Kidney (tissue), 22 donors: Measurements from ENCODE around the gene ZBED2. TPM values are rescaled to one million over a fixed set of nuclear protein-coding genes. Genes with fewer than 3 reads are reported as not detected.
A peak's percentile ranks its signal among the peaks of the same experiment; 100 is the strongest.

ENCODE experiments used
- DNase-seq, 5 donors: peaks; one replicate each; pipeline ENCODE4 v3.0.0-alpha.2; 2013 to 2020
- FAIRE-seq: peaks from 2 replicates; lab custom pipeline; 2012; peaks lifted over from hg19 to GRCh38; lab: Jason Lieb, UNC
- H3K27ac ChIP-seq, 2 donors: one replicate each; pipeline ENCODE4 v1.7.0; 2013; ENCODE audit warnings: low read depth in 2 of 2, low read length in 2 of 2, inconsistent platforms in 1 of 2
- H3K27me3 ChIP-seq: one replicate; pipeline ENCODE4 v1.7.1; 2013; ENCODE audit warnings: low read length, inconsistent platforms; ENCODE audit not compliant: control insufficient read depth, insufficient read depth
- H3K36me3 ChIP-seq, 3 donors: one replicate each; pipeline versions ENCODE4 v1.7.0 to v1.7.1; 2013; ENCODE audit warnings: low read length in 3 of 3, control low read depth in 1 of 3, inconsistent platforms in 1 of 3; ENCODE audit not compliant: insufficient read depth in 3 of 3, control insufficient read depth in 2 of 3
- H3K4me1 ChIP-seq, 3 donors: one replicate each; pipeline versions ENCODE4 v1.7.0 to v1.7.1; 2013; ENCODE audit warnings: low read length in 3 of 3, inconsistent platforms in 1 of 3, low read depth in 1 of 3; ENCODE audit not compliant: control insufficient read depth in 2 of 3, insufficient read depth in 2 of 3
- H3K4me3 ChIP-seq, 3 donors: one replicate each; pipeline versions ENCODE4 v1.7.0 to v1.8.1; 2013; ENCODE audit warnings: low read length in 3 of 3, control low read depth in 1 of 3, inconsistent platforms in 1 of 3
- H3K9ac ChIP-seq, 3 donors: one replicate each; pipeline versions ENCODE4 v1.7.0 to v1.7.1; 2013; ENCODE audit warnings: low read length in 3 of 3, control low read depth in 1 of 3, inconsistent platforms in 1 of 3
- H3K9me3 ChIP-seq, 3 donors: one replicate each; pipeline versions ENCODE4 v1.7.0 to v1.7.1; 2013; ENCODE audit warnings: low read length in 3 of 3, control low read depth in 1 of 3, inconsistent platforms in 1 of 3; ENCODE audit not compliant: control insufficient read depth in 2 of 3, insufficient read depth in 1 of 3
- CTCF ChIP-seq: IDR thresholded peaks from 3 replicates; pipeline ENCODE4 v1.5.1; 2012; ENCODE audit warnings: mild to moderate bottlenecking, moderate library complexity, borderline replicate concordance; ENCODE audit not compliant: insufficient read depth; ENCODE audit errors: extremely low read depth
- intact Hi-C: fragments of 100-400 bp; cut with DNase I; formaldehyde crosslinking; loops from one replicate; pipeline ENCODE4 v1.11.1; 2022
- long read RNA-seq, 10 donors: library from polyadenylated mRNA in 1 of 10; unstranded in 1 of 10; transcript quantifications; one replicate each; pipeline ENCODE4 v2.0.0 and lab custom pipeline, GENCODE V29; 2021 to 2026
- polyA plus RNA-seq: library from polyadenylated mRNA; stranded (reverse); fragments of 350-450 nt; fragmentation: Illumina TruSeq; extraction: RNeasy Lipid Tissue Mini Kit (QIAGEN cat#74804); gene quantifications from one replicate; pipeline ENCODE4 v1.2.3, GENCODE V29; 2014; ENCODE audit warnings: low read depth, low replicate concordance; ENCODE audit not compliant: insufficient read depth
- total RNA-seq: library from RNA; stranded (reverse); fragmentation: NEBNext Ultra II Directional; extraction: Animal tissue kit (Norgen Biotek cat#: 25700); gene quantifications from one replicate; pipeline ENCODE4 v1.2.1, GENCODE V29; 2021
- donor health status: control.
- donor health status: control.
- donor health status: control.
- donor health status: control.
- donor health status: control.
- donor health status: DM: yes; HTN: yes; CAD: no.
- donor health status: Normal renal cell carcinoma (clear cell type).

The ZBED2 gene
- total RNA-seq = 0.66 TPM
- 0.54 TPM for polyA plus RNA-seq
- long read RNA-seq, donor 1 = 0 reads
- long read RNA-seq, donor 2 = 0 reads
- long read RNA-seq, donor 3 = 0 reads
- long read RNA-seq, donor 4, partial matches to known transcripts = 0 of 1 reads
- long read RNA-seq, donor 4, other reads (novel, unspliced or antisense) = 0 of 1 reads
- long read RNA-seq, donor 5 = 0 reads
- long read RNA-seq, donor 6 = 0 reads
- long read RNA-seq, donor 7 = 0 reads
- long read RNA-seq, donor 8 = 0 reads
- long read RNA-seq, donor 9 = 0 reads
- long read RNA-seq, donor 10 = 0 reads

GRCh38 chr3:111595232-111595631, at the start of gene ZBED2:
ZBED2 (minus strand) TSS chr3:111595346; CDS start chr3:111594201, 1,145 bp downstream.
- no peak for TF ChIP-seq CTCF
- Histone ChIP-seq H3K9ac (no peak within 1 kb of the TSS), H3K4me3 (no peak within 1 kb of the TSS), H3K4me1 (no peaks in the 10 kb centered on the region), H3K9me3 (no peaks in the 10 kb centered on the region), H3K27me3 (no peaks in the 10 kb centered on the region), H3K36me3 (no peaks in the 10 kb centered on the region), H3K27ac (no peak within 1 kb of the TSS)
- FAIRE-seq (no peak), DNase-seq (no peak)
- intact Hi-C loops = no loop called here

GRCh38 chr3:111639316-111639715, 44.2 kb upstream of the ZBED2 start:
- Histone ChIP-seq H3K9ac (no peak overlapping the region), H3K9me3 (no peaks in the 10 kb centered on the region), H3K4me1 (no peaks in the 10 kb centered on the region), H3K27me3 (no peaks in the 10 kb centered on the region), H3K27ac (no peak overlapping the region), H3K4me3 (no peak overlapping the region), H3K36me3 (no peaks in the 10 kb centered on the region)
- FAIRE-seq (no peak), DNase-seq (no peak)
- intact Hi-C loops = no loop called here
- TF ChIP-seq CTCF = no peak

GRCh38 chr3:111636366-111636885, 41.3 kb upstream of the ZBED2 start:
- Histone ChIP-seq H3K4me3 (no peak overlapping the region), H3K27me3 (no peaks in the 10 kb centered on the region), H3K27ac (no peak overlapping the region), H3K9me3 (no peaks in the 10 kb centered on the region), H3K4me1 (no peaks in the 10 kb centered on the region), H3K36me3 (no peaks in the 10 kb centered on the region), H3K9ac (no peak overlapping the region)
- intact Hi-C loops = no loop called here
- no peak for TF ChIP-seq CTCF
- peak in 3 of 5 donors; percentile 25 to 40 (median 32) for DNase-seq
- no peak for FAIRE-seq
